ENCODE results near the gene STAT2. TPM values are rescaled to one million over a fixed set of nuclear protein-coding genes. Genes with fewer than 3 reads are reported as not detected.
A peak's percentile ranks its signal among the peaks of the same experiment; 100 is the strongest.

STAT2 gene
- total and polyA plus RNA-seq, 10 of the 15 experiments (the other 5 are each of a cell fraction or from before 2014, with no cell fraction given) = 16.9 to 106 (median 77.9) TPM

DNA sequence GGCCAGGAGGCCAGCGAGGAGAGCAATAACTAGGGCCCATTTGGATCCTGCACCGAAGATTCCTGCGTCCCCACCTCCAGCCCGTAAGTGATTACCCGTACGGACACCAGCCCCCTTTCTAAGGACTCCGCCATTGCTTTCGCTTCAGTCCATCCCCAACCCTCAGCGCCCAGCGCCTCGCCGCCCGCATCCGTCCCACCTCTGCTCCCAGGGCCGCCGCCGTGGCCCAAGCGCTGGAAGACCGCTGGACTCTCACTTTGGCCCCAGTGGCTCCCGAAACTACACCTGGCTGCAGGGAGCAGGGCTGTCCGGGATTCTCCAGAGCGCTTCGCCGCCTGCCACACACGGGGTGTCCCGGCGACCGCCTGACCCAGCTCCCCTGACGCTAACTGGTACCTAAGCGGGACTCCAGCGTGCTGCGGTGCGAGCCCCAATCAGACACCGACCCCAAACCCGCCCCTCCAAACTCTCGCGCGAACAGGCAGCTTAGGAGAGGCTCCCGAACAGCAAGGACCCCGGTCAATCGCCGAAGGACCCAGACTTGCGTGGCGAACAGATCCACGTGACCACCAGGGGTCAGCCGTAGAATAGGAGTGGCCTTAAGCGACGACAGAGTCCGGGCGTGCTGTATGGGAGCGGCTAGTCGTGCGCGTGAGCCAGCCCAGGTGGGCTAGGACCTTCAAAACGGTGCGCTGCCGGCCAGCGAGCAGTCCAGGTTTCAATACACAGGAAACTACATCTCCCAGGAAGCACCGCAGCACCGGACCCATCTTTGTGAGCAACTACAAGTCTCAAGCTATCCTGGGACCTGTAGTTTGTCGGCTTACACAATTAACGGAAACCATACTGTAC is 44.1 kb downstream of the STAT2 start, which contains the start of gene CNPY2 (continued):
- TF ChIP-seq, protein P1, sequence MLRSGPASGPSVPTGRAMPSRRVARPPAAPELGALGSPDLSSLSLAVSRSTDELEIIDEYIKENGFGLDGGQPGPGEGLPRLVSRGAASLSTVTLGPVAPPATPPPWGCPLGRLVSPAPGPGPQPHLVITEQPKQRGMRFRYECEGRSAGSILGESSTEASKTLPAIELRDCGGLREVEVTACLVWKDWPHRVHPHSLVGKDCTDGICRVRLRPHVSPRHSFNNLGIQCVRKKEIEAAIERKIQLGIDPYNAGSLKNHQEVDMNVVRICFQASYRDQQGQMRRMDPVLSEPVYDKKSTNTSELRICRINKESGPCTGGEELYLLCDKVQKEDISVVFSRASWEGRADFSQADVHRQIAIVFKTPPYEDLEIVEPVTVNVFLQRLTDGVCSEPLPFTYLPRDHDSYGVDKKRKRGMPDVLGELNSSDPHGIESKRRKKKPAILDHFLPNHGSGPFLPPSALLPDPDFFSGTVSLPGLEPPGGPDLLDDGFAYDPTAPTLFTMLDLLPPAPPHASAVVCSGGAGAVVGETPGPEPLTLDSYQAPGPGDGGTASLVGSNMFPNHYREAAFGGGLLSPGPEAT (IDR thresholded peaks at IDR 0.05; ENCODE audit: low read depth) = peak; percentile 71; the same call in 1 of the 2 replicates
- TF ChIP-seq STAT1 (conservative IDR thresholded peaks at IDR 0.05) (no peak), ZNF622 (IDR thresholded peaks at IDR 0.05) (no peak)

DNA sequence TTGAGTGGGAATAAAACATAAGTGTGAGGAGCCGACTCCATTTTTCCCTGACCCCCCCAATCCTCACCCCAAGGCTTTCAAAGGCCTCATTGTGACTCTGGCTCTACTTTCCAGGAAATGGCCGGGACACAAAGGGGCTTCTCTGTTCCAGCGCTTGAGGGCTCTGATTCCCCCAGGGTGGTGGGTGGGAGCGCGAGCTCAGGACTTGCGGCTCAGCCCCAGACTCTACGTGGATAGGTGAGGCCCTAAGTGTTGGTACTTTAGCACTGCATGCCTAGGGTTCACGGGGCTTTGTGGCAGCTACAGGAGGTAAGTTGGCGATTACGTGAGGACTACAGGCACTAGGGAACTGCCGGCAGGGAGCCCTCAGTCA is 44.7 kb downstream of the STAT2 start:
- Histone ChIP-seq H2AFZ (ENCODE audit: control insufficient read depth, low read depth, low read length) (peak overlapping the region; percentile 98), H3K4me1 (ENCODE audit: control insufficient read depth, insufficient read depth, low read length) (peaks cover 3% of the 10 kb centered on the region), H3K4me3 (peak overlapping the region; percentile 97), H4K20me1 (ENCODE audit: control insufficient read depth, insufficient read depth) (no peaks in the 10 kb centered on the region), H3K9ac (ENCODE audit: control insufficient read depth, insufficient read depth, low read length) (peak overlapping the region; percentile 90), H3K4me2 (ENCODE audit: control insufficient read depth, insufficient read depth) (peak overlapping the region; percentile 96), H3K9me3 (replicated peaks; ENCODE audit: control insufficient read depth, insufficient read depth, low read length) (no peaks in the 10 kb centered on the region), H3K27me3 (replicated peaks in 1 of 2; ENCODE audit: control insufficient read depth in 2 of 2, insufficient read depth in 2 of 2, low read length in 1 of 2) (no peaks in the 10 kb centered on the region), H3K79me2 (ENCODE audit: control insufficient read depth, insufficient read depth, low read length) (peaks cover 19% of the 10 kb centered on the region), H3K36me3 (ENCODE audit: control insufficient read depth in 2 of 2, insufficient read depth in 2 of 2, low read length in 1 of 2) (peaks cover 3 to 14% of the 10 kb centered on the region in 2 experiments), H3K27ac (ENCODE audit: control insufficient read depth, insufficient read depth) (peak overlapping the region; percentile 92)
- DNase-seq (ENCODE audit: low read depth, low spot score) = no peak
- WGBS (ENCODE audit: insufficient coverage, insufficient replicate concordance, low lambda C conversion rate, missing lambda C conversion rate) = 1% methylated on average over 11 of the region's 11 CpGs
- POLR2A ChIA-PET = interaction anchor here (0.5 to 3.0 kb wide), 15 partner anchors 10 to 187 kb away, joined by 3 to 26 read pairs (median 5); partner anchors contain the start of genes ESYT1, IL23A, PAN2 and STAT2
- SMC1A ChIA-PET (ENCODE audit: uncharacterized antibody, unreplicated experiment) = interaction anchor here (0.7 to 2.8 kb wide), 9 partner anchors 24 to 319 kb away, joined by 3 to 25 read pairs (median 5); partner anchors contain the start of genes STAT2 and TIMELESS
- in situ Hi-C loops (cut with MboI) = no loop called here
- FAIRE-seq = peak; percentile 47
- no TSS peak for BruUV-seq (replicated peaks)
- TF ChIP-seq MTA2 (IDR thresholded peaks at IDR 0.05; ENCODE audit: low read depth) = no peak
- no peak for TF ChIP-seq IRF4 (IDR thresholded peaks at IDR 0.05; ENCODE audit: low read depth, low read length)
- no peak; the same call in 1 of the 2 replicates for TF ChIP-seq MTA3 (IDR thresholded peaks at IDR 0.05; ENCODE audit: borderline replicate concordance, low read length)
- TF ChIP-seq, protein P2, sequence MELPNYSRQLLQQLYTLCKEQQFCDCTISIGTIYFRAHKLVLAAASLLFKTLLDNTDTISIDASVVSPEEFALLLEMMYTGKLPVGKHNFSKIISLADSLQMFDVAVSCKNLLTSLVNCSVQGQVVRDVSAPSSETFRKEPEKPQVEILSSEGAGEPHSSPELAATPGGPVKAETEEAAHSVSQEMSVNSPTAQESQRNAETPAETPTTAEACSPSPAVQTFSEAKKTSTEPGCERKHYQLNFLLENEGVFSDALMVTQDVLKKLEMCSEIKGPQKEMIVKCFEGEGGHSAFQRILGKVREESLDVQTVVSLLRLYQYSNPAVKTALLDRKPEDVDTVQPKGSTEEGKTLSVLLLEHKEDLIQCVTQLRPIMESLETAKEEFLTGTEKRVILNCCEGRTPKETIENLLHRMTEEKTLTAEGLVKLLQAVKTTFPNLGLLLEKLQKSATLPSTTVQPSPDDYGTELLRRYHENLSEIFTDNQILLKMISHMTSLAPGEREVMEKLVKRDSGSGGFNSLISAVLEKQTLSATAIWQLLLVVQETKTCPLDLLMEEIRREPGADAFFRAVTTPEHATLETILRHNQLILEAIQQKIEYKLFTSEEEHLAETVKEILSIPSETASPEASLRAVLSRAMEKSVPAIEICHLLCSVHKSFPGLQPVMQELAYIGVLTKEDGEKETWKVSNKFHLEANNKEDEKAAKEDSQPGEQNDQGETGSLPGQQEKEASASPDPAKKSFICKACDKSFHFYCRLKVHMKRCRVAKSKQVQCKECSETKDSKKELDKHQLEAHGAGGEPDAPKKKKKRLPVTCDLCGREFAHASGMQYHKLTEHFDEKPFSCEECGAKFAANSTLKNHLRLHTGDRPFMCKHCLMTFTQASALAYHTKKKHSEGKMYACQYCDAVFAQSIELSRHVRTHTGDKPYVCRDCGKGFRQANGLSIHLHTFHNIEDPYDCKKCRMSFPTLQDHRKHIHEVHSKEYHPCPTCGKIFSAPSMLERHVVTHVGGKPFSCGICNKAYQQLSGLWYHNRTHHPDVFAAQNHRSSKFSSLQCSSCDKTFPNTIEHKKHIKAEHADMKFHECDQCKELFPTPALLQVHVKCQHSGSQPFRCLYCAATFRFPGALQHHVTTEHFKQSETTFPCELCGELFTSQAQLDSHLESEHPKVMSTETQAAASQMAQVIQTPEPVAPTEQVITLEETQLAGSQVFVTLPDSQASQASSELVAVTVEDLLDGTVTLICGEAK (IDR thresholded peaks at IDR 0.05; ENCODE audit: borderline replicate concordance) = no peak
- no peak for TF ChIP-seq HCFC1 (IDR thresholded peaks at IDR 0.05; ENCODE audit: low read length)
- no peak for TF ChIP-seq JUNB (IDR thresholded peaks at IDR 0.05)
- TF ChIP-seq, protein P3, sequence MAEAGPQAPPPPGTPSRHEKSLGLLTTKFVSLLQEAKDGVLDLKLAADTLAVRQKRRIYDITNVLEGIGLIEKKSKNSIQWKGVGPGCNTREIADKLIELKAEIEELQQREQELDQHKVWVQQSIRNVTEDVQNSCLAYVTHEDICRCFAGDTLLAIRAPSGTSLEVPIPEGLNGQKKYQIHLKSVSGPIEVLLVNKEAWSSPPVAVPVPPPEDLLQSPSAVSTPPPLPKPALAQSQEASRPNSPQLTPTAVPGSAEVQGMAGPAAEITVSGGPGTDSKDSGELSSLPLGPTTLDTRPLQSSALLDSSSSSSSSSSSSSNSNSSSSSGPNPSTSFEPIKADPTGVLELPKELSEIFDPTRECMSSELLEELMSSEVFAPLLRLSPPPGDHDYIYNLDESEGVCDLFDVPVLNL (IDR thresholded peaks at IDR 0.05; ENCODE audit: low read depth, low read length) = no peak
- peak; percentile 6 for ATAC-seq
- RAD21 ChIA-PET (ENCODE audit: unreplicated experiment) = interaction anchor here (1.0 to 5.5 kb wide), 12 partner anchors 18 to 321 kb away, joined by 3 to 71 read pairs (median 6); partner anchors contain the start of genes ANKRD52, PAN2, RNF41 and SMARCC2
- intact Hi-C loops (cut with micrococcal nuclease; ENCODE audit: unreplicated experiment) = loop anchor here (5.0 kb wide), 1 partner anchor 198 kb away; the partner anchor contains the start of genes RPL41 and ZC3H10
- CTCF ChIA-PET = interaction anchor here (0.9 to 5.6 kb wide), 15 partner anchors 17 to 485 kb away, joined by 3 to 76 read pairs (median 5); partner anchors contain the start of genes ANKRD52, DNAJC14, PAN2 and RNF41

Data from GM12878 (cell line).